ENCODE results near the gene ADH1C. TPM values are rescaled to one million over a fixed set of nuclear protein-coding genes. Genes with fewer than 3 reads are reported as not detected.

The ADH1C gene
- total RNA-seq, 1 donor from 2014 or later: not detected

DNA sequence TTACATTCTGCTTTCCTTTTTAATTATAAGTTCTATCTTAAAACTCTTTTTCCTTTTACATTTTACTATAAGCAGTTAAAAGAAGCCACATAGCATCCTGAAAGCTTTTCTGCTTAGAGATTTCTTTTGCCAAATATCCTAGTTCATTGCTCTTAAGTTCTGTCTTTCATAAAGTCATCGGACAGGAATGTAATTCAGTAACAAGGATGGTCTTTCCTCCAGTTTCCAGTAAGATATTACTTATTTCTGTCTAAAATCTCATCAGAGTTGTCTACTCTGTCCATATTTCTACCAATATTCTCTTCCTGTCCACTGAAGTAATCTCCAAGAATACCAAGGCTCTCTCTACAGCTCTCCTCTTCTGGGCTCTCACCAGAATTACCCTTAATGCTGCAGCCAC, 37.5 kb upstream of the ADH1C start:
- DNase-seq (no peak), ATAC-seq (ENCODE audit: low read depth) (no peak)
- Mint-ChIP-seq H3K9me3 (no peaks in the 10 kb centered on the region), H3K4me3 (no peak overlapping the region), H3K27me3 (peaks cover 3% of the 10 kb centered on the region), H3K4me1 (no peaks in the 10 kb centered on the region), H3K36me3 (ENCODE audit: low read depth) (no peaks in the 10 kb centered on the region), H3K27ac (no peak overlapping the region)
- ChIA-PET CTCF (no interaction called here), POLR2A (no interaction called here)
- intact Hi-C loops (cut with micrococcal nuclease): no loop called here
- TF ChIP-seq, protein P1, sequence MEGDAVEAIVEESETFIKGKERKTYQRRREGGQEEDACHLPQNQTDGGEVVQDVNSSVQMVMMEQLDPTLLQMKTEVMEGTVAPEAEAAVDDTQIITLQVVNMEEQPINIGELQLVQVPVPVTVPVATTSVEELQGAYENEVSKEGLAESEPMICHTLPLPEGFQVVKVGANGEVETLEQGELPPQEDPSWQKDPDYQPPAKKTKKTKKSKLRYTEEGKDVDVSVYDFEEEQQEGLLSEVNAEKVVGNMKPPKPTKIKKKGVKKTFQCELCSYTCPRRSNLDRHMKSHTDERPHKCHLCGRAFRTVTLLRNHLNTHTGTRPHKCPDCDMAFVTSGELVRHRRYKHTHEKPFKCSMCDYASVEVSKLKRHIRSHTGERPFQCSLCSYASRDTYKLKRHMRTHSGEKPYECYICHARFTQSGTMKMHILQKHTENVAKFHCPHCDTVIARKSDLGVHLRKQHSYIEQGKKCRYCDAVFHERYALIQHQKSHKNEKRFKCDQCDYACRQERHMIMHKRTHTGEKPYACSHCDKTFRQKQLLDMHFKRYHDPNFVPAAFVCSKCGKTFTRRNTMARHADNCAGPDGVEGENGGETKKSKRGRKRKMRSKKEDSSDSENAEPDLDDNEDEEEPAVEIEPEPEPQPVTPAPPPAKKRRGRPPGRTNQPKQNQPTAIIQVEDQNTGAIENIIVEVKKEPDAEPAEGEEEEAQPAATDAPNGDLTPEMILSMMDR (IDR thresholded peaks at IDR 0.05): no peak

- ChIA-PET CTCF (no interaction called here), POLR2A (no interaction called here)
- Mint-ChIP-seq H3K4me1 (no peaks in the 10 kb centered on the region), H3K36me3 (ENCODE audit: low read depth) (no peaks in the 10 kb centered on the region), H3K4me3 (no peak overlapping the region), H3K9me3 (no peaks in the 10 kb centered on the region), H3K27me3 (peaks cover 3% of the 10 kb centered on the region), H3K27ac (no peak overlapping the region)
- intact Hi-C loops (cut with micrococcal nuclease): no loop called here
- TF ChIP-seq, protein P1 (IDR thresholded peaks at IDR 0.05): no peak
- DNase-seq (no peak), ATAC-seq (ENCODE audit: low read depth) (no peak)
Observed at GRCh38 chr4:99389606-99390005, 37.1 kb upstream of the ADH1C start.

GRCh38 chr4:99383833-99384392, 31.4 kb upstream of the ADH1C start:
- TF ChIP-seq, protein P1 (IDR thresholded peaks at IDR 0.05): no peak
- no peak overlapping the region for H3K4me3 Mint-ChIP-seq
- H3K27ac Mint-ChIP-seq: no peak overlapping the region
- DNase-seq (no peak), ATAC-seq (ENCODE audit: low read depth) (no peak)
- H3K4me1 Mint-ChIP-seq: no peaks in the 10 kb centered on the region
- H3K27me3 Mint-ChIP-seq: no peaks in the 10 kb centered on the region
- H3K36me3 Mint-ChIP-seq (ENCODE audit: low read depth): no peaks in the 10 kb centered on the region
- POLR2A ChIA-PET: no interaction called here
- intact Hi-C loops (cut with micrococcal nuclease): no loop called here
- CTCF ChIA-PET: no interaction called here
- H3K9me3 Mint-ChIP-seq: no peaks in the 10 kb centered on the region

GRCh38 chr4:99383399-99383798, 30.9 kb upstream of the ADH1C start:
- ChIA-PET CTCF (no interaction called here), POLR2A (no interaction called here)
- H3K27me3 Mint-ChIP-seq: no peaks in the 10 kb centered on the region
- H3K4me1 Mint-ChIP-seq: no peaks in the 10 kb centered on the region
- ATAC-seq (ENCODE audit: low read depth) (no peak), DNase-seq (no peak)
- no peaks in the 10 kb centered on the region for H3K9me3 Mint-ChIP-seq
- H3K36me3 Mint-ChIP-seq (ENCODE audit: low read depth): no peaks in the 10 kb centered on the region
- no peak overlapping the region for H3K27ac Mint-ChIP-seq
- intact Hi-C loops (cut with micrococcal nuclease): no loop called here
- H3K4me3 Mint-ChIP-seq: no peak overlapping the region
- TF ChIP-seq, protein P1 (IDR thresholded peaks at IDR 0.05): no peak

DNA sequence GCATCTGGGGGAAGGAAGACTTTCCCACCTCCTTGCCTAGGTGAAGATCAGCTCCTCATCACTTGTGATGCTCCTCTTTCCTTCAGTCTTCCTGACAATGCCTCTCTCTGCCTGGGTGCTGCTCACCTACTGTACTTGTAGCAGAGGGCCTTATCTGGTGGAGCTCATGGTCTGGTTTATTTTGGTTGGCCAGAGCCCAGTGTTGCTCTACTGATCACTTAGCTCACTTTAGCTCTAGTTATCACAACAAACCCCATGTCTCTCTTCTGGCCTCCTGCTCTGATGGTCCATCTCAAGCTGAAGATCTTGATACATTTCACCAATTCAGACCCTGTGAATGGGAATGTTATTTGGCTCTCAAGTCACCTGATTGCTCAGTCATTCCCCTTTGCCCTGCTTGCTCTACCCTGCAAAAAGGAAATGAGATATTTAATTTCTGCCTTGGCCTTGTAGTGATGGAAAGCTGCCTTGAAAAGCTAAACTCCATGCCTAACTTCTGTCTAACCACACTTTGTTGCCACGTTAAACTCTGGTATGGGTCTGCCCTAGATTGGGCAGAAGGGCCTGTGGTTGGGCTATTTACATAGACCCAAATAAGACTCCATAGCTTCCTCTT, 30.3 kb upstream of the ADH1C start:
- no peak overlapping the region for H3K27ac Mint-ChIP-seq

More for the DNA sequence above, 30.3 kb upstream of the ADH1C start:
- no peaks in the 10 kb centered on the region for H3K9me3 Mint-ChIP-seq
- ChIA-PET POLR2A (no interaction called here), CTCF (no interaction called here)
- intact Hi-C loops (cut with micrococcal nuclease): no loop called here
- TF ChIP-seq, protein P1 (IDR thresholded peaks at IDR 0.05): no peak
- no peak for DNase-seq
- no peak overlapping the region for H3K4me3 Mint-ChIP-seq
- no peaks in the 10 kb centered on the region for H3K27me3 Mint-ChIP-seq
- no peaks in the 10 kb centered on the region for H3K4me1 Mint-ChIP-seq
- H3K36me3 Mint-ChIP-seq (ENCODE audit: low read depth): no peaks in the 10 kb centered on the region
- no peak for ATAC-seq (ENCODE audit: low read depth)

Data from activated B cell treated with CpG ODN at 0.5 μM for 24 hours (primary cell).